GM19239 (cell line): ENCODE data around the gene INSIG2.

Experiments used
- DNase-seq: peaks from one replicate; pipeline ENCODE4 v3.0.0; 2011; ENCODE audit warnings: low spot score; ENCODE audit not compliant: insufficient read length
- FAIRE-seq: peaks from 2 replicates; lab custom pipeline; 2011; peaks lifted over from hg19 to GRCh38; lab: Jason Lieb, UNC

The INSIG2 gene

GRCh38 chr2:118088051-118089024 is at the start of gene INSIG2:
INSIG2 (plus strand) TSS chr2:118088471; CDS start chr2:118096557, 8,086 bp downstream.
- DNase-seq, result peak; percentile 64
- FAIRE-seq, result peak; percentile 98

- no peak for FAIRE-seq
- DNase-seq, result no peak
These were observed 47.4 kb upstream of the INSIG2 start for GRCh38 chr2:118040891-118041290.

GRCh38 chr2:118044103-118044716 is 44.1 kb upstream of the INSIG2 start:
- FAIRE-seq, result no peak
- DNase-seq, result no peak

DNA sequence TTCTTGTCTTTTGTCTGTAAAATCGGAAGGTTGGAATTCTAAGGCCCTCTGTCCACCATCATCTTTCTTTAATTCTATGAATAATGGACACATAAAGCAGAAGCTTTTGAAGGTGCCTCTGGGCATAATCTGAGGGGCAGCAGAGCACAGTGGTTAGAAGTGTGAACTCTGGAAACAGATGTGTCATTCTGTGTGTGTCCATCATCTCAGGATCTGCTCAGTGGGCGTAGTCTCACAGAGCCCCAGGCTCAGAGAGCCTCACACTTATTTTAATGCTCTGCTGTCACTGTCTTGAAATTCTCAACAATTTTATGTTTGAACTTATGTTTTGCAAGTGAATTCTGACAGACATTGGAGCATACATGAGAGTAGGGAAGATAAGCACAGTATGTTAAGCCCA is 43.4 kb upstream of the INSIG2 start:
- FAIRE-seq, result no peak
- no peak for DNase-seq

DNA sequence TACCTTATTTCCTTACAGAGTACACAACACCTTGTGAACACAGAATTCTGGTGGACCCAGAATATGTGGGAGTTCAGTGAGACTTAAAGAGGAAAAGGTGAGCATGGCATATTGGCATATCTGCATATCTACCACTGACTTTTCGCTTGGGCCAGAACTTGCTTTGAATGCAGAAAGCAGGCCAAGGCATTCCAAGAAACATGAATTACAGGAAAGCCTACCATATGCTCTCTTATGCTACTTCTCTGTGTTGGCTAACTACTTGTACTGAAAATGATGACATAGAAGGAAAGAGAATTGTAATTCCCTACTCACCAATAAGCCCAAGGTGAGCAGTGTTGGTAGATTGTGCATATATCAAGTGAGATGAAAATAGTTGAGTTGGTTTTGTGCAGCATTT is 43.0 kb upstream of the INSIG2 start:
- FAIRE-seq, result no peak
- DNase-seq, result no peak

DNA sequence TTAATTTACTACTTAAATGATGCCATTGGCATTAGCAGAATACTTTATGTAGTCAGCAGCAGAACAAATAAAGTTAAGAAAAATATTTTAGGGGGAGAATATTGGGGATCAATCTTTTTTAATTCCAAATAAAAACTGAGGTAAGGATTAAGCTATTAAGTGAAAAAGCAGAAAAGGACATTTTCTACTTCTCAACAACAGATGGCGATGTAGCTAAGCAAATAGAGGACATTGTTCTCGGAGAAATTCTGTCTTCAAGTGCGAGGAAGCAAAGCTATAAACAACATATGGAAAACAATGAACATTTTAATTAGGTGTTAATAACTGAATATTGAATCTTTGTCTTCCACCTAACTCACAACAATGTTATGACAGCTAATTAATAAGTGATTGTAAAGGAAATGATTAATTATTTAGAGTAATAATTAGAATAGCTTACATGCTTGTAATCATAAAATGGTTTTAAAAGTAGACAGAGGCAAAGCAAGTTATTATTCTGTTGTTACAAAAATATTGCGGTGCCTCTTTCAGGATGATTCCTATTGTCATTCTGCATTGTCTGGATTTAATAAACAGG is 41.5 kb upstream of the INSIG2 start:
- FAIRE-seq (peak; percentile 96), DNase-seq (no peak)

DNA sequence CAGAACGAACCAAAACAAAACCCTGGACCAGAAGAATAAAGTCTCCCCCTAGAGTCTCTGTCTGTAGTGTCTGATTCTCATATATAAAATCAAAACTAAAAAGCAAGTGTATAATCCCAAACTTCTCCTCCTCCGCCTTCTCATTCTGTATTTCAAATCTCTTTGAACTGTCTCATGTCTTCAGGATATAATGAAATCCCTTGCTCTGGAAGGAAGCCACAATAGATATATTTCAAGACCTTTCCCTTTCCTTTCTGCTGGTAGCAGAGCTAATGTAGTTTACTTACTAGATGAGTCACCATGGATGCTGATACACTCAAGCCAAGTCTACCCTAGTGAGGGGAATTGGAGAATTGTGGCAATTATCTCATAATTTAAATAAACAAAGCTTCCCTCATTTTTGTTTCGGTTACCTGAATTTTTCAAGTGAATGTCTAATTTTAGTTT is 40.9 kb upstream of the INSIG2 start:
- DNase-seq (no peak), FAIRE-seq (peak; percentile 14)

DNA sequence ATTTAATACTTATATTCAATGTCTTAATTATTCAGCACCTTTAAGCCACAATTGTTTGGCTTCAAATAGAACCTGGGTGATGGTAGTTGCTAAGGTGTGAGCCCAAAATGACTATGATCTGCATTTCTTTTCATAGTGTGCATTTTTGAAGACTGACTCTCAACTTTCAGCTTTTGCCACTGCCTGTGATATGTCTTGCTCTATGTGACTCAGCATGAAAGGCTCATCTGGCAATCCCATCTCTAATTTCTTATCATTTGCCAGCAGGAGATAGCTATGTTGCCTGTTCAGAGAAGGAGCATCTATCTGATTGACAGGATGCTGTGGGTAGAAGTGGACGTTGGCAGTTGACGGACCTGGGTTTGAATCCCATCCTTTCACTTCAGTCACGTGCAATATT is 39.9 kb upstream of the INSIG2 start:
- DNase-seq (no peak), FAIRE-seq (no peak)

- DNase-seq (no peak), FAIRE-seq (no peak)
These were observed 39.0 kb upstream of the INSIG2 start for GRCh38 chr2:118049140-118049815.

- DNase-seq (no peak), FAIRE-seq (peak; percentile 21)
These were observed 38.5 kb upstream of the INSIG2 start for GRCh38 chr2:118049816-118050140.

GRCh38 chr2:118050386-118050785 is 37.9 kb upstream of the INSIG2 start:
- FAIRE-seq (no peak), DNase-seq (no peak)

DNA sequence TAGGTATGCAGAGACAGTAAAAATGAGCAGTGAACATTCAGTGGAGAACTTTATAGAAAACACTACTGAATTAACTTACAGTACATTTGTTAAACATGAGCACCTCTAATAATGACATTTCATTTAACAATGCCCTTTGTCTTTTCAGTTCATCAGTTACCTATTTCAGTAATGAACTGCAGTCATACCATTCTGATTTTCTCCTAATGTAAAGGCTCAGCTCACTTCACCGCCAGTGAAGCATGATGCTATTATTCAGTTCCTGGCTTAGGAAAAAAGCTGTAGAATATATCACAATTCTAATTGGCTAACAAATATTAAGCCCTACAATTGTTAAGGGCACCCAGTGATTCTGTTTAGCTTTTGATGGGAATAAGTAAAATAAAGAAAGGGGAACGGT is 37.3 kb upstream of the INSIG2 start:
- DNase-seq (no peak), FAIRE-seq (no peak)

DNA sequence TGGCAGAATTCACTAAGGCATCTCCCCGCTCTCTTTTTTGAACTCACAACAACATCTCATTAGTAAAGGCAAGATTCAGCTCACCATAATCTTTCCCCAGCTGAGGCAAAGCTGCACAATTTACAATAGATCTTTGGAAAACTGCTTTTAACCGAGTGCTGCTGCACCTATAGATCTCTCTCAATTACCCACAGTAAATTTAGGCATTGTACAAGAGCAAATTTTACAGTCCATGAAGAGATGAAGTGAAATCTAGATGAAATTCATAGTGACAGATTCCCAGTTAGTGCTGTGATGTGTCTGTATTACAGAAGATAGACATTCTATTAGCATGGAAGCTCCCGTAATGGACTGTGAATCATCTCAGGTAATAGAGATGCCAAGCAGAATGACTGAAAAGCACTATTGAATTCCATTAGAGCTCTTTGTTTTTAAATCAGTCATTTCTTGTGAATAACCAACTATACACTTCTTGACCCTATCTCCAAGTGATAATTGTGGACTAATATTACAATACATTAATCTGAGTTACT is 36.4 kb upstream of the INSIG2 start:
- DNase-seq, result no peak
- FAIRE-seq, result no peak

DNA sequence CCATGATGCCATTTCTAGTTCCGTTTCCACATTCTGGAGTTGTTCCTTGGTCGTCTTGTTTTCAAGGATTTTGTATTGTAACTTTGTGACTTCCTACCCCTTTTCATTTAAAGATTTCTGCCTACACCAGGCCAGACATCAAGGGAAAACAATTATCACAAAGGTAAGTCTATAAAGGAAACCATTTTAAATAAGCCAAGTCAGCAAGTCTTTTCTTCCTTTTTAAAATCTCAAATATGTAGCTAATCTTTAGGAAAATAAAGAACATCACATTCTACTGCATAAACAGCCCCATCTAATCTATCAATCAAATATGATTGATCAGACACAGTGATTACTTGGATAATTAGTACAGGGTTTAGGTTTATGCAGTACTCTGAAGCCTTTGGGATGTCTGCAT is 35.8 kb upstream of the INSIG2 start:
- FAIRE-seq (no peak), DNase-seq (no peak)

GRCh38 chr2:118053681-118054080 is 34.6 kb upstream of the INSIG2 start:
- no peak for FAIRE-seq
- no peak for DNase-seq

DNA sequence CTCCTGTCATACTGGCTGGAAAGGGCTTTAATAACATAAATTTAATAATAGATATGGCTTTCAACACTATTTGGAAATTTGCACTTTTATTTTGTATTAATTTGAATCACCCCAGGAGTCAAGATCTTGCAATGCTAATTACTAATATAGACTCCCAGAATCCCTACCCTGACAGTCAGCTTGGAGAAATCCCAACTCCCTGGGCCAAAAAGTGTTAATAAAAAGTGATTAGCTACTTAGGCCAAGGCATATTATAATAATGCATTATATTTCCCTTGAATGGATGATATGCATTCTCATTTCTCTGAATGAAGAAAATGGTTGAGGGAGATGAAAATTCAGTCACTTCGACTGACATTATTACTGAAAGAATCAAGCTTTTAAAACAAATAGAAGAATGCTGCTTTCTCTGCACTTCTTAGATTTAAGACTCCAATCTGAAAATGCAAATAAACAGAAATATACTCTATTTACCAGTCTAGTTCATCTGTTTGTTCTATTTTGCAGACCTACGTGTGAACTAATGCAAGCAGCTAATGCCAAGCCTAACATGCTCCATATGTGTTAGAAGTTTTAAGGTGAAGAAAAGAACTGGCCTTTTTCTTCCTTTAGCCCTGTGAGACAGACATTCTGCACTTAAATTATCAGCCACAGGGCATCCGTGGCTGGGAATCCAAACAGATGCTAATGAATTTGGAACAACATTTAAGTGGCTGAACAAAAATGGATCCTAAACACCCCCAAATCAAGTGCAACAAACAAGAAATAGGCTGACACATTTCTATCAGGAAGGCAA is 33.9 kb upstream of the INSIG2 start:
- peak; percentile 35 for FAIRE-seq
- no peak for DNase-seq

- DNase-seq (no peak), FAIRE-seq (peak; percentile 94)
These were observed 32.6 kb upstream of the INSIG2 start for GRCh38 chr2:118055512-118056164.

- peak; percentile 97 for FAIRE-seq
- DNase-seq, result no peak
These were observed 32.1 kb upstream of the INSIG2 start for GRCh38 chr2:118056165-118056534.

GRCh38 chr2:118056801-118057200 is 31.5 kb upstream of the INSIG2 start:
- FAIRE-seq (no peak), DNase-seq (no peak)
